GM20000 (cell line): ENCODE results near the gene BCL11A.

Source experiments
- DNase-seq: peaks from one replicate; pipeline ENCODE4 v3.0.0; 2012; ENCODE audit warnings: low spot score
- CTCF ChIP-seq: IDR thresholded peaks from 2 replicates; pipeline ENCODE4 v1.5.1; 2012; ENCODE audit warnings: mild to moderate bottlenecking, control low read depth; ENCODE audit errors: extremely low read depth, missing control alignments

BCL11A gene

GRCh38 chr2:60439219-60439974 is 114.1 kb downstream of the BCL11A start:
- peak; percentile 83 for DNase-seq
- TF ChIP-seq CTCF: peak; percentile 56

DNA sequence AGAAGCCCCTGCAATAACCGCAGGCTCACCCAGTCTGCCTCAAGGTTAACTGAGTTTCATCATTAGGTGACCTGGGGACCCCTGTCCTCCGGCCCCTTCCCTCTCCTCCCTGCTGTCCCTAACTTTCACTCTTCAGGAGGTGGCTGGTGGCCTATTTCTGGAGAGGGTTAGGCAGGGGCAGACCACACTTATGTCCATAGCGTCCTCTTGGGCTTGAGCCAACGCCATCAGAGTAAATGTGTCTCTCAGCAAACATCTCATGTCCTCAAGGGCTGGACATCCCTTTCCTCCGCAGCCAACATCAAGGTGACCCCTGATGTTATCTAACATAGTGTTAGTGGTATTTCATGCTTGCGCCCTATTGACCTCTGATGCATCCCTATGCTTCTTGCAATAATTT is 114.8 kb downstream of the BCL11A start:
- TF ChIP-seq CTCF: no peak
- DNase-seq: no peak

DNA sequence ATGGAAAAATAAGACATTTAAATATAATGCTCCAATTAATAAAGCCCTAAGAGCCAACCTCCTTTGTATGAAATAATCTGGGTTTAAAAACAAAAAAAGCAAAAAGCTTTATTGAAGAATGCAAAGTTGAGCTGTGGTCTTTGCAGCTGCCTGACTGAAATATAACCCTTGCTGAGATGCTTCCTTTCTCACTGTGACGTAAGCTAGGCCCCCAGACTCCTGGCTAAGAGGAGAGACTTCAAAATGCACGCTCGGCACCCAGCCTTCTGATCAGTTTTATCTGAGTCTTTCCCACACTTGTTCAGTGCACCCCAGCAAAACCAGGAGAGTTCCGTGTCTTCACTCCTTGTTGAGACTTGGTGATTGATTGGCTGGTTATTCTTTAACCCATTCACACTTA is 115.3 kb downstream of the BCL11A start:
- TF ChIP-seq CTCF: no peak
- DNase-seq: no peak

- no peak for TF ChIP-seq CTCF
These were observed 116.3 kb downstream of the BCL11A start for GRCh38 chr2:60437080-60437696.

GRCh38 chr2:60433018-60433596 is 120.3 kb downstream of the BCL11A start:
- TF ChIP-seq CTCF: no peak
- DNase-seq: no peak

More at GRCh38 chr2:60437080-60437696, 116.3 kb downstream of the BCL11A start:
- DNase-seq: no peak

DNA sequence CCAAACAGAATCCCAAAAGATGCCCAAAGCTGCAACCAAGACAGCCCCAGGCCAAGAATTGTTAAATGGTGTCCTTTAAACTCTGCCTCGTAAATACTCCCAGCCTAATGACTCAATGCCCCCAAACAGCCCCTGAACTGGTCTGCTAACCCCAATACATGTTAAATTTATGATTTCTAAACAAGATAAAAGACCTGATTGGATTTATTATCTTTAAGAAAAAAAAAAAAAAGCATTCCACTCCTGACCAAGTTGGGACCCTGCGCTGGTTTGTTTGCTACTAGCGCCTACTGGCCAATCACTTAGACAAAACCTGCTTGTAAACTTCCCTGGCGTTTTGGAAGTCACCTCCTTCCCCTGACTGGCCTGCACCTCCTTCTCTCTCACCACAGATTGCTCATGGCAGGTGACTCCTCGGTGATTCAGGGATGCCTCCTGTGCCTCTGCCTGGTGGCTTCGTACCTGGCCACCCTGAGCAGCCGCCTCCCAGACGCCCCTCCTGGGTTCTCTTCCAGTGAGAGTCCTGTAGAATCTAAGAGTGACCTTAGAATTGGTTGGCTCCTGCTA is 121.3 kb downstream of the BCL11A start:
- DNase-seq: no peak
- TF ChIP-seq CTCF: no peak

- TF ChIP-seq CTCF: no peak
- no peak for DNase-seq
These were observed 123.8 kb downstream of the BCL11A start for GRCh38 chr2:60429681-60430080.
